Loucy (cell line): ENCODE measurements around the gene STX16.

Experiments used
- H2AFZ ChIP-seq: fragments of 200-600 bp; sonication (generic); 2 replicates; pipeline ENCODE4 v1.6.0; 2016; ENCODE audit warnings: antibody characterized with exemption, mild to moderate bottlenecking, low read length, moderate library complexity
- H3F3A ChIP-seq: fragments of 200-600 bp; 2 replicates; pipeline ENCODE4 v1.6.0; 2016; ENCODE audit warnings: antibody characterized with exemption, low read depth, mild to moderate bottlenecking
- H3K27me3 ChIP-seq: fragments of 200-600 bp; sonication (generic); 2 replicates; pipeline ENCODE4 v1.6.1; 2014; ENCODE audit warnings: low read length, mild to moderate bottlenecking; ENCODE audit not compliant: insufficient read depth, poor library complexity, severe bottlenecking
- H3K36me3 ChIP-seq: fragments of 200-600 bp; sonication (generic); 2 replicates; pipeline ENCODE4 v1.6.1; 2016; ENCODE audit warnings: low read length; ENCODE audit not compliant: insufficient read depth
- H3K4me1 ChIP-seq: fragments of 200-600 bp; sonication (generic); 2 replicates; pipeline ENCODE4 v1.5.1; 2014; ENCODE audit warnings: low read length, mild to moderate bottlenecking; ENCODE audit not compliant: insufficient read depth, poor library complexity, severe bottlenecking
- H3K4me2 ChIP-seq: fragments of 200-600 bp; sonication (generic); 2 replicates; pipeline ENCODE4 v1.6.0; 2014; ENCODE audit warnings: antibody characterized with exemption, low read length, low read depth, mild to moderate bottlenecking; ENCODE audit not compliant: poor library complexity, severe bottlenecking
- H3K4me3 ChIP-seq: fragments of 200-600 bp; sonication (generic); 2 replicates; pipeline ENCODE4 v1.5.1; 2014; ENCODE audit warnings: low read length, mild to moderate bottlenecking, mixed read lengths; ENCODE audit not compliant: poor library complexity, severe bottlenecking
- H3K79me2 ChIP-seq: fragments of 200-600 bp; sonication (generic); 2 replicates; pipeline ENCODE4 v1.6.1; 2014; ENCODE audit warnings: low read length; ENCODE audit not compliant: insufficient read depth
- H3K9ac ChIP-seq: fragments of 200-600 bp; sonication (generic); 2 replicates; pipeline ENCODE4 v1.6.0; 2014; ENCODE audit warnings: mild to moderate bottlenecking, low read depth, low read length, moderate library complexity; ENCODE audit not compliant: poor library complexity, severe bottlenecking
- H3K9me2 ChIP-seq: fragments of 200-600 bp; sonication (generic); replicated peaks from 2 replicates; pipeline ENCODE4 v1.6.1; 2016; ENCODE audit warnings: low read depth, low read length, mixed read lengths
- H3K9me3 ChIP-seq: fragments of 200-600 bp; sonication (generic); 2 replicates; pipeline ENCODE4 v1.6.1; 2014; ENCODE audit warnings: mild to moderate bottlenecking, antibody characterized with exemption, low read length, low read depth; ENCODE audit not compliant: insufficient read depth
- H4K20me1 ChIP-seq: fragments of 200-600 bp; sonication (generic); 2 replicates; pipeline ENCODE4 v1.6.0; 2014; ENCODE audit warnings: antibody characterized with exemption, low read length, mild to moderate bottlenecking; ENCODE audit not compliant: insufficient read depth, poor library complexity, severe bottlenecking
- EZH2phosphoT487 ChIP-seq: fragments of 200-600 bp; IDR thresholded peaks from 2 replicates; pipeline ENCODE4 v1.6.1; 2018; ENCODE audit warnings: antibody characterized with exemption, mild to moderate bottlenecking, moderate library complexity, borderline replicate concordance
- TF ChIP-seq, protein P1 (sequence below): fragments of 200-600 bp; sonication (generic); conservative IDR thresholded peaks from 2 replicates; pipeline ENCODE4 v1.5.1; 2014; ENCODE audit warnings: mild to moderate bottlenecking, antibody characterized with exemption, low read length

The STX16 gene

GRCh38 chr20:58684291-58684690 is 33.2 kb downstream of the STX16 start:
- H3K4me2 ChIP-seq: no peak overlapping the region
- no peak for TF ChIP-seq EZH2phosphoT487
- TF ChIP-seq, protein P1, sequence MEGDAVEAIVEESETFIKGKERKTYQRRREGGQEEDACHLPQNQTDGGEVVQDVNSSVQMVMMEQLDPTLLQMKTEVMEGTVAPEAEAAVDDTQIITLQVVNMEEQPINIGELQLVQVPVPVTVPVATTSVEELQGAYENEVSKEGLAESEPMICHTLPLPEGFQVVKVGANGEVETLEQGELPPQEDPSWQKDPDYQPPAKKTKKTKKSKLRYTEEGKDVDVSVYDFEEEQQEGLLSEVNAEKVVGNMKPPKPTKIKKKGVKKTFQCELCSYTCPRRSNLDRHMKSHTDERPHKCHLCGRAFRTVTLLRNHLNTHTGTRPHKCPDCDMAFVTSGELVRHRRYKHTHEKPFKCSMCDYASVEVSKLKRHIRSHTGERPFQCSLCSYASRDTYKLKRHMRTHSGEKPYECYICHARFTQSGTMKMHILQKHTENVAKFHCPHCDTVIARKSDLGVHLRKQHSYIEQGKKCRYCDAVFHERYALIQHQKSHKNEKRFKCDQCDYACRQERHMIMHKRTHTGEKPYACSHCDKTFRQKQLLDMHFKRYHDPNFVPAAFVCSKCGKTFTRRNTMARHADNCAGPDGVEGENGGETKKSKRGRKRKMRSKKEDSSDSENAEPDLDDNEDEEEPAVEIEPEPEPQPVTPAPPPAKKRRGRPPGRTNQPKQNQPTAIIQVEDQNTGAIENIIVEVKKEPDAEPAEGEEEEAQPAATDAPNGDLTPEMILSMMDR: no peak
- no peak overlapping the region for H2AFZ ChIP-seq
- no peaks in the 10 kb centered on the region for H4K20me1 ChIP-seq
- H3K27me3 ChIP-seq: no peaks in the 10 kb centered on the region
- H3K4me3 ChIP-seq: no peak overlapping the region
- no peaks in the 10 kb centered on the region for H3K4me1 ChIP-seq
- no peaks in the 10 kb centered on the region for H3K79me2 ChIP-seq
- H3K36me3 ChIP-seq: peaks cover 20% of the 10 kb centered on the region; the same call in 1 of the 2 replicates
- no peaks in the 10 kb centered on the region for H3K9me2 ChIP-seq
- no peaks in the 10 kb centered on the region for H3K9me3 ChIP-seq
- no peak overlapping the region for H3K9ac ChIP-seq
- H3F3A ChIP-seq: no peaks in the 10 kb centered on the region

DNA sequence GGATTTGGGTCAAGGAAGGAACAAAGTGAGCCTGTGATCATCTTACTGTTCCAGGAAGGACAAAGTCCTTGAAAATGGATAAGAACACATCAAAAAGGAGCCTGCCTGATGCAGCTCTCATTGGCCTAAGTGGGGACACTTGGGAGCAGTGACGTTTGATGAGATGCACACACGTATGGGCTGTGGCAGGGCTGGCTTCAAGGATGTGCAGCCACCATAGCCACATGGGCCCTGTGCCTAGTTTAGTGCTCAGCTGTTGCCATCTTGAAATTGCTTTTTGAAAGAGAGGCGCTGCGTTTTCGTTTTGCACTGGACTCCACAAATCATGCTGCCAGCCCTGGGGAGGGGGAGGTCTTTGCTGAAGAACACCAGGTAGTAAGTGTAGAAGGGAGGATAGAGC is 34.9 kb downstream of the STX16 start:
- Histone ChIP-seq H3K4me1 (no peaks in the 10 kb centered on the region), H2AFZ (no peak overlapping the region), H4K20me1 (no peaks in the 10 kb centered on the region), H3K79me2 (no peaks in the 10 kb centered on the region), H3K9me3 (no peaks in the 10 kb centered on the region), H3F3A (no peaks in the 10 kb centered on the region), H3K4me2 (no peak overlapping the region), H3K4me3 (no peak overlapping the region), H3K9ac (no peak overlapping the region), H3K9me2 (no peaks in the 10 kb centered on the region), H3K27me3 (no peaks in the 10 kb centered on the region), H3K36me3 (peaks cover 4% of the 10 kb centered on the region; the same call in 1 of the 2 replicates)
- TF ChIP-seq, protein P1: no peak
- TF ChIP-seq EZH2phosphoT487: no peak

DNA sequence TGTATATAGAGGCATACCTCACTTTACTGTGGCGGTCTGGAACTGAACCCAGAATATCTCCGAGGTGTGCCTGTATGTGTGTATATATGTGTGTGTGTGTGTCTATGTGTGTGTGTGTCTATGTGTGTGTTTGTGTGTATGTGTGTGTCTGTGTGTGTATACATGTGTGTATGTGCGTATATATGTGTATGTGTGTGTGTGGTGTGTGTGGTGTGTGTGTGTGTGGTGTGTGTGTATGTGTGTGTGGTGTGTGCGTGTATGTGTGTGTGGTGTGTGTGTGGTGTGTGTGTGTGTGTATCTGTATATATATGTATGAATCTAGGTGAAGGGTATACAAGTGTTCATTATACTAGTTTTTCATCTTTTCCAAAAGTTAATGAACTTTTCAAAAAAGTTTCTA is 37.3 kb downstream of the STX16 start:
- no peaks in the 10 kb centered on the region for H3F3A ChIP-seq
- no peak overlapping the region for H2AFZ ChIP-seq
- no peaks in the 10 kb centered on the region for H4K20me1 ChIP-seq
- no peaks in the 10 kb centered on the region for H3K79me2 ChIP-seq
- TF ChIP-seq, protein P1: no peak
- TF ChIP-seq EZH2phosphoT487: no peak
- H3K4me3 ChIP-seq: no peak overlapping the region
- H3K27me3 ChIP-seq: no peaks in the 10 kb centered on the region
- no peak overlapping the region for H3K4me2 ChIP-seq
- no peaks in the 10 kb centered on the region for H3K9me3 ChIP-seq
- no peak overlapping the region for H3K9ac ChIP-seq
- peaks cover 4% of the 10 kb centered on the region; the same call in 1 of the 2 replicates for H3K36me3 ChIP-seq
- no peaks in the 10 kb centered on the region for H3K4me1 ChIP-seq
- H3K9me2 ChIP-seq: no peaks in the 10 kb centered on the region
